MM.1S (cell line): ENCODE measurements around the gene DAAM2.

Source experiments
- DNase-seq: peaks from one replicate; pipeline ENCODE4 v3.0.0-alpha.2; 2015
- H2AFZ ChIP-seq: fragments of 300-600 bp; sonication (generic); 2 replicates; pipeline ENCODE4 v1.6.0; 2016; ENCODE audit warnings: antibody characterized with exemption, low read length
- H3F3A ChIP-seq: fragments of 300-600 bp; sonication (generic); 2 replicates; pipeline ENCODE4 v1.6.1; 2016; ENCODE audit warnings: mild to moderate bottlenecking, antibody characterized with exemption, low read length, moderate library complexity, mixed read lengths; ENCODE audit not compliant: insufficient read depth
- H3K27ac ChIP-seq: fragments of 300-600 bp; sonication (generic); 2 replicates; pipeline ENCODE4 v1.5.1; 2016; ENCODE audit warnings: mild to moderate bottlenecking, low read length
- H3K27me3 ChIP-seq: fragments of 300-600 bp; sonication (generic); replicated peaks from 2 replicates; pipeline ENCODE4 v1.6.0; 2016; ENCODE audit warnings: low read length; ENCODE audit not compliant: insufficient read depth
- H3K36me3 ChIP-seq: fragments of 300-600 bp; sonication (generic); replicated peaks from 2 replicates; pipeline ENCODE4 v1.6.1; 2016; ENCODE audit warnings: mild to moderate bottlenecking, low read length, mixed read lengths; ENCODE audit not compliant: insufficient read depth
- H3K4me1 ChIP-seq: fragments of 300-600 bp; sonication (generic); 2 replicates; pipeline ENCODE4 v1.6.1; 2016; ENCODE audit warnings: low read length, mixed read lengths
- H3K4me2 ChIP-seq: fragments of 300-600 bp; sonication (generic); 2 replicates; pipeline ENCODE4 v1.6.0; 2016; ENCODE audit warnings: low read depth, low read length
- H3K4me3 ChIP-seq: fragments of 300-600 bp; sonication (generic); 2 replicates; pipeline ENCODE4 v1.5.1; 2016; ENCODE audit warnings: low read length, mixed read lengths
- H3K79me2 ChIP-seq: fragments of 300-600 bp; sonication (generic); 2 replicates; pipeline ENCODE4 v1.6.1; 2016; ENCODE audit warnings: mixed run types, low read length, mixed read lengths
- H3K9ac ChIP-seq: fragments of 300-600 bp; sonication (generic); 2 replicates; pipeline ENCODE4 v1.6.1; 2016; ENCODE audit warnings: low read length, mixed read lengths
- H3K9me2 ChIP-seq: fragments of 300-600 bp; sonication (generic); replicated peaks from 2 replicates; pipeline ENCODE4 v1.6.1; 2016; ENCODE audit warnings: mild to moderate bottlenecking, low read length, mixed read lengths; ENCODE audit not compliant: insufficient read depth
- H3K9me3 ChIP-seq: fragments of 300-600 bp; sonication (generic); replicated peaks from 2 replicates; pipeline ENCODE4 v1.6.1; 2016; ENCODE audit warnings: mild to moderate bottlenecking, low read length, mixed read lengths; ENCODE audit not compliant: insufficient read depth
- H4K20me1 ChIP-seq: fragments of 300-600 bp; sonication (generic); 2 replicates; pipeline ENCODE4 v1.6.1; 2016; ENCODE audit warnings: mild to moderate bottlenecking, low read length, moderate library complexity, mixed read lengths; ENCODE audit not compliant: insufficient read depth
- CTCF ChIP-seq: fragments of 300-600 bp; sonication (generic); IDR thresholded peaks from 2 replicates; pipeline ENCODE4 v1.5.1; 2016; ENCODE audit warnings: antibody characterized with exemption, low read length, mixed read lengths
- EZH2 ChIP-seq: fragments of 300-600 bp; sonication (generic); optimal IDR thresholded peaks from 2 replicates; pipeline ENCODE3; 2017; ENCODE audit warnings: low read depth, mild to moderate bottlenecking, antibody characterized with exemption, low read length, mixed read lengths
- EZH2phosphoT487 ChIP-seq: fragments of 300-600 bp; sonication (generic); IDR thresholded peaks from 2 replicates; pipeline ENCODE4 v1.6.1; 2018; ENCODE audit warnings: antibody characterized with exemption, low read length

The DAAM2 gene

GRCh38 chr6:39929039-39929732, 137.0 kb downstream of the DAAM2 start:
- H3K4me2 ChIP-seq, result no peak overlapping the region
- no peaks in the 10 kb centered on the region for H3K27me3 ChIP-seq

GRCh38 chr6:39929733-39930461, 137.7 kb downstream of the DAAM2 start:
- Histone ChIP-seq H3K27ac (no peak overlapping the region), H3F3A (no peaks in the 10 kb centered on the region), H4K20me1 (no peaks in the 10 kb centered on the region), H2AFZ (no peak overlapping the region), H3K9me2 (no peaks in the 10 kb centered on the region), H3K36me3 (no peaks in the 10 kb centered on the region), H3K4me2 (no peak overlapping the region), H3K9me3 (no peaks in the 10 kb centered on the region), H3K27me3 (no peaks in the 10 kb centered on the region), H3K4me3 (no peak overlapping the region), H3K79me2 (no peaks in the 10 kb centered on the region), H3K4me1 (no peaks in the 10 kb centered on the region), H3K9ac (no peak overlapping the region)
- DNase-seq, result no peak
- TF ChIP-seq CTCF, result no peak
- no peak for TF ChIP-seq EZH2
- TF ChIP-seq EZH2phosphoT487, result no peak

More at GRCh38 chr6:39929039-39929732, 137.0 kb downstream of the DAAM2 start:
- no peak overlapping the region for H3K9ac ChIP-seq
- no peak for DNase-seq
- H4K20me1 ChIP-seq, result no peaks in the 10 kb centered on the region
- H3K4me1 ChIP-seq, result no peaks in the 10 kb centered on the region
- no peaks in the 10 kb centered on the region for H3K9me3 ChIP-seq
- H3F3A ChIP-seq, result no peaks in the 10 kb centered on the region
- H3K27ac ChIP-seq, result no peak overlapping the region
- no peak overlapping the region for H3K4me3 ChIP-seq
- H3K9me2 ChIP-seq, result no peaks in the 10 kb centered on the region
- TF ChIP-seq CTCF, result no peak
- no peak for TF ChIP-seq EZH2
- no peak for TF ChIP-seq EZH2phosphoT487
- no peaks in the 10 kb centered on the region for H3K79me2 ChIP-seq
- no peaks in the 10 kb centered on the region for H3K36me3 ChIP-seq
- H2AFZ ChIP-seq, result no peak overlapping the region

- H2AFZ ChIP-seq, result no peak overlapping the region
- H3K27me3 ChIP-seq, result no peaks in the 10 kb centered on the region
- no peaks in the 10 kb centered on the region for H4K20me1 ChIP-seq
- no peaks in the 10 kb centered on the region for H3K9me2 ChIP-seq
- H3K4me1 ChIP-seq, result no peaks in the 10 kb centered on the region
- H3K4me2 ChIP-seq, result no peak overlapping the region
- DNase-seq, result no peak
- H3K79me2 ChIP-seq, result no peaks in the 10 kb centered on the region
- no peak overlapping the region for H3K27ac ChIP-seq
- no peak overlapping the region for H3K9ac ChIP-seq
- no peak overlapping the region for H3K4me3 ChIP-seq
- H3K9me3 ChIP-seq, result no peaks in the 10 kb centered on the region
- no peaks in the 10 kb centered on the region for H3F3A ChIP-seq
- no peaks in the 10 kb centered on the region for H3K36me3 ChIP-seq
- TF ChIP-seq CTCF, result no peak
- no peak for TF ChIP-seq EZH2
- TF ChIP-seq EZH2phosphoT487, result no peak
These were observed 138.4 kb downstream of the DAAM2 start for GRCh38 chr6:39930540-39930939.
